H9 (cell line): ENCODE results near the gene CXCR4. TPM values are rescaled to one million over a fixed set of nuclear protein-coding genes. Genes with fewer than 3 reads are reported as not detected.

Experiments
- DNase-seq: peaks from one replicate; pipeline ENCODE4 v3.0.0-alpha.2; 2017
- H2AFZ ChIP-seq: one replicate; pipeline ENCODE4 v1.6.1; 2013; ENCODE audit warnings: mild to moderate bottlenecking, low read length, control low read depth, moderate library complexity
- H2AK5ac ChIP-seq: 2 replicates; pipeline ENCODE4 v1.6.1; 2013; ENCODE audit warnings: low read length, control low read depth, mixed read lengths; ENCODE audit not compliant: insufficient read length
- H2BK120ac ChIP-seq: one replicate; pipeline ENCODE4 v1.6.1; 2013; ENCODE audit warnings: low read depth, mild to moderate bottlenecking, low read length, control low read depth, inconsistent platforms; ENCODE audit not compliant: poor library complexity, severe bottlenecking
- H2BK12ac ChIP-seq: 2 replicates; pipeline ENCODE4 v1.6.1; 2013; ENCODE audit warnings: low read length, control low read depth, mixed read lengths, low read depth; ENCODE audit not compliant: insufficient read length
- H2BK15ac ChIP-seq: 2 replicates; pipeline ENCODE4 v1.6.1; 2013; ENCODE audit warnings: low read depth, low read length, control low read depth
- H2BK20ac ChIP-seq: one replicate; pipeline ENCODE4 v1.6.1; 2013; ENCODE audit warnings: low read depth, mild to moderate bottlenecking, low read length, control low read depth, inconsistent platforms; ENCODE audit not compliant: poor library complexity, severe bottlenecking
- H2BK5ac ChIP-seq: 2 replicates; pipeline ENCODE4 v1.6.1; 2013; ENCODE audit warnings: low read length, control low read depth, mixed read lengths; ENCODE audit not compliant: insufficient read length
- H3K14ac ChIP-seq: 2 replicates; pipeline ENCODE4 v1.6.1; 2013; ENCODE audit warnings: low read length, control low read depth; ENCODE audit not compliant: insufficient read depth
- H3K18ac ChIP-seq: 2 replicates; pipeline ENCODE4 v1.6.1; 2013; ENCODE audit warnings: low read depth, mild to moderate bottlenecking, mixed read lengths, low read length, control low read depth; ENCODE audit not compliant: insufficient read length
- H3K23ac ChIP-seq: 2 replicates; pipeline ENCODE4 v1.6.1; 2013; ENCODE audit warnings: low read length, control low read depth, mixed read lengths, low read depth; ENCODE audit not compliant: insufficient read length
- H3K23me2 ChIP-seq: 2 replicates; pipeline ENCODE4 v1.6.1; 2013; ENCODE audit warnings: low read depth, mild to moderate bottlenecking, mixed read lengths, low read length, control low read depth; ENCODE audit not compliant: insufficient read length, poor library complexity, severe bottlenecking
- H3K27ac ChIP-seq: 2 replicates; pipeline ENCODE4 v1.5.1; 2013; ENCODE audit warnings: low read length, control low read depth, mixed read lengths, low read depth; ENCODE audit not compliant: insufficient read length
- H3K27me3 ChIP-seq: 2 replicates; pipeline ENCODE4 v1.6.1; 2013; ENCODE audit warnings: low read length, control low read depth, inconsistent platforms; ENCODE audit not compliant: insufficient read depth
- H3K4ac ChIP-seq: 2 replicates; pipeline ENCODE4 v1.6.1; 2013; ENCODE audit warnings: low read depth, mild to moderate bottlenecking, control low read depth, inconsistent platforms, low read length, moderate library complexity
- H3K4me1 ChIP-seq: 2 replicates; pipeline ENCODE4 v1.6.1; 2013; ENCODE audit warnings: low read length, control low read depth, inconsistent platforms; ENCODE audit not compliant: insufficient read depth
- H3K4me2 ChIP-seq: 2 replicates; pipeline ENCODE4 v1.6.1; 2013; ENCODE audit warnings: low read length, control low read depth, mixed read lengths; ENCODE audit not compliant: insufficient read length, insufficient read depth
- H3K56ac ChIP-seq: 2 replicates; pipeline ENCODE4 v1.6.1; 2013; ENCODE audit warnings: low read depth, mild to moderate bottlenecking, mixed read lengths, low read length, control low read depth; ENCODE audit not compliant: insufficient read length
- H3K79me1 ChIP-seq: 2 replicates; pipeline ENCODE4 v1.6.1; 2013; ENCODE audit warnings: low read depth, mild to moderate bottlenecking, moderate library complexity, low read length, control low read depth, inconsistent platforms; ENCODE audit not compliant: insufficient read depth, poor library complexity, severe bottlenecking
- H3K79me2 ChIP-seq: 2 replicates; pipeline ENCODE4 v1.6.1; 2013; ENCODE audit warnings: low read length, control low read depth, inconsistent platforms; ENCODE audit not compliant: insufficient read depth
- H3K9ac ChIP-seq: 2 replicates; pipeline ENCODE4 v1.6.1; 2013; ENCODE audit warnings: low read length, control low read depth, mixed read lengths; ENCODE audit not compliant: insufficient read length; ENCODE audit errors: extremely low read depth
- H3K9me3 ChIP-seq: one replicate; pipeline ENCODE4 v1.6.1; 2013; ENCODE audit warnings: low read depth, low read length, inconsistent platforms; ENCODE audit not compliant: control insufficient read depth
- H3T11ph ChIP-seq: one replicate; pipeline ENCODE4 v1.6.1; 2013; ENCODE audit warnings: mild to moderate bottlenecking, low read length, control low read depth, inconsistent platforms
- H4K20me1 ChIP-seq: one replicate; pipeline ENCODE4 v1.6.1; 2013; ENCODE audit not compliant: control insufficient read depth, insufficient read length, insufficient read depth
- H4K5ac ChIP-seq: 2 replicates; pipeline ENCODE4 v1.6.1; 2013; ENCODE audit warnings: low read depth, mild to moderate bottlenecking, mixed read lengths, low read length, control low read depth; ENCODE audit not compliant: insufficient read length
- H4K8ac ChIP-seq: replicated peaks from 2 replicates; pipeline ENCODE4 v1.6.1; 2013; ENCODE audit warnings: low read length, control low read depth, mixed read lengths, low read depth; ENCODE audit not compliant: insufficient read length
- H4K91ac ChIP-seq: 2 replicates; pipeline ENCODE4 v1.6.1; 2013; ENCODE audit warnings: low read depth, mild to moderate bottlenecking, moderate library complexity, mixed read lengths, low read length, control low read depth; ENCODE audit not compliant: insufficient read length
- H3K27ac Mint-ChIP-seq, 3 experiments: 2 replicates in 2 of 3; 3 replicates in 1 of 3; pipeline ENCODE4 v1.8.0; 2020 to 2021; ENCODE audit warnings: mixed read lengths in 3 of 3, mild to moderate bottlenecking in 1 of 3, moderate library complexity in 1 of 3
- H3K27me3 Mint-ChIP-seq: 2 replicates; pipeline ENCODE4 v1.8.0; 2021; ENCODE audit warnings: low read depth, mild to moderate bottlenecking, moderate library complexity, mixed read lengths
- H3K36me3 Mint-ChIP-seq, 3 experiments: 2 replicates in 2 of 3; 3 replicates in 1 of 3; pipeline ENCODE4 v1.8.0; 2020 to 2021; ENCODE audit warnings: low read depth in 3 of 3, mixed read lengths in 3 of 3; ENCODE audit not compliant: insufficient read depth in 1 of 3
- H3K4me1 Mint-ChIP-seq, 2 experiments: 2 replicates each; pipeline ENCODE4 v1.8.0; 2020; ENCODE audit warnings: mixed read lengths in 2 of 2
- H3K4me3 Mint-ChIP-seq, 2 experiments: 2 replicates in 1 of 2; 3 replicates in 1 of 2; pipeline ENCODE4 v1.8.0; 2020 to 2021; ENCODE audit warnings: mild to moderate bottlenecking in 2 of 2, mixed read lengths in 2 of 2, moderate library complexity in 1 of 2
- H3K9me3 Mint-ChIP-seq, 2 experiments: 2 replicates in 1 of 2; 3 replicates in 1 of 2; pipeline ENCODE4 v1.8.0; 2020; ENCODE audit warnings: mild to moderate bottlenecking in 2 of 2, mixed read lengths in 2 of 2, moderate library complexity in 1 of 2
- WGBS: extraction: QIAGEN DNeasy Blood & Tissue Kit; methylation state at CpG from one replicate; pipeline ENCODE4 v1.1.7; 2013; ENCODE audit warnings: missing lambda C conversion rate, low lambda C conversion rate, mixed read lengths; ENCODE audit not compliant: insufficient read length; ENCODE audit errors: extremely low coverage; 5-methylcytosine and 5-hydroxymethylcytosine counted together
- total RNA-seq: library from RNA; stranded (reverse); gene quantifications from 2 replicates; pipeline ENCODE4 v1.2.1, GENCODE V29; 2021
- TF ChIP-seq, protein P1 (sequence below): fragments of 200-600 bp; sonication (generic); conservative IDR thresholded peaks from 3 replicates; pipeline ENCODE4 v1.8.0; 2021; ENCODE audit warnings: antibody characterized with exemption, mild to moderate bottlenecking

CXCR4 gene
- total RNA-seq, 1 experiment from 2014 or later: 1.0 TPM

DNA sequence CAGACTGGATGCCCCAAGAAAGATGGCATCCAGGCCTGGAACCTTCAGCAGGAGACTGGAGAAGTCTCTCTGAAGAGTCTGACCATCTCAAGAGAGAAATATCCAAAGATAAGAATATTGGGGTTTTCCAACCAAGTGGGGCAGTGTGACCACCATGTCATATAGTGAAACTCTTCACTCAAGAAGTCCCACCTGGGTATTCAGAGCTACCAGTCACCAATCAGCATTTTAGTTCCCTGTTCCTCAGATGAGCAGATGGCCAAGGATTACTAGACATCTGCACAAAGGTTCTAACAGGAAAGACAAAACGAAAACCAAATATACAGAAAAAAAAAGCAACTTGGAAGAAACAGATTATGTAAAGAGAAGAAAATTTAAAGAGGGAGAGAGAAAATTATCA is 38.5 kb upstream of the CXCR4 start:
- no peak for DNase-seq
- H4K20me1 ChIP-seq: no peaks in the 10 kb centered on the region
- WGBS: no CpG with 5 or more reads among the region's 1 CpG
- H2AFZ ChIP-seq: no peak overlapping the region
- no peak overlapping the region for H4K8ac ChIP-seq
- Mint-ChIP-seq H3K4me1 (no peaks in the 10 kb centered on the region), H3K4me3 (no peak overlapping the region), H3K27ac (no peak overlapping the region), H3K36me3 (no peaks in the 10 kb centered on the region), H3K27me3 (peaks cover 2% of the 10 kb centered on the region; the same call in 1 of the 2 replicates), H3K9me3 (no peaks in the 10 kb centered on the region)
- no peak overlapping the region for H2AK5ac ChIP-seq
- H2BK120ac ChIP-seq: no peak overlapping the region
- H3K4ac ChIP-seq: no peak overlapping the region
- H2BK12ac ChIP-seq: no peak overlapping the region
- TF ChIP-seq, protein P1, sequence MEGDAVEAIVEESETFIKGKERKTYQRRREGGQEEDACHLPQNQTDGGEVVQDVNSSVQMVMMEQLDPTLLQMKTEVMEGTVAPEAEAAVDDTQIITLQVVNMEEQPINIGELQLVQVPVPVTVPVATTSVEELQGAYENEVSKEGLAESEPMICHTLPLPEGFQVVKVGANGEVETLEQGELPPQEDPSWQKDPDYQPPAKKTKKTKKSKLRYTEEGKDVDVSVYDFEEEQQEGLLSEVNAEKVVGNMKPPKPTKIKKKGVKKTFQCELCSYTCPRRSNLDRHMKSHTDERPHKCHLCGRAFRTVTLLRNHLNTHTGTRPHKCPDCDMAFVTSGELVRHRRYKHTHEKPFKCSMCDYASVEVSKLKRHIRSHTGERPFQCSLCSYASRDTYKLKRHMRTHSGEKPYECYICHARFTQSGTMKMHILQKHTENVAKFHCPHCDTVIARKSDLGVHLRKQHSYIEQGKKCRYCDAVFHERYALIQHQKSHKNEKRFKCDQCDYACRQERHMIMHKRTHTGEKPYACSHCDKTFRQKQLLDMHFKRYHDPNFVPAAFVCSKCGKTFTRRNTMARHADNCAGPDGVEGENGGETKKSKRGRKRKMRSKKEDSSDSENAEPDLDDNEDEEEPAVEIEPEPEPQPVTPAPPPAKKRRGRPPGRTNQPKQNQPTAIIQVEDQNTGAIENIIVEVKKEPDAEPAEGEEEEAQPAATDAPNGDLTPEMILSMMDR: no peak
- H3K27ac ChIP-seq: no peak overlapping the region
- H4K91ac ChIP-seq: no peak overlapping the region
- H3K18ac ChIP-seq: no peak overlapping the region
- no peak overlapping the region for H3K9ac ChIP-seq
- no peaks in the 10 kb centered on the region; the same call in 1 of the 2 replicates for H3K4me1 ChIP-seq
- no peaks in the 10 kb centered on the region for H3K79me1 ChIP-seq
- no peaks in the 10 kb centered on the region for H3K23me2 ChIP-seq
- no peak overlapping the region for H3K23ac ChIP-seq
- H3K27me3 ChIP-seq: no peaks in the 10 kb centered on the region
- H4K5ac ChIP-seq: no peak overlapping the region
- H3K79me2 ChIP-seq: no peaks in the 10 kb centered on the region
- no peaks in the 10 kb centered on the region for H3K9me3 ChIP-seq
- H2BK15ac ChIP-seq: no peak overlapping the region
- H3K56ac ChIP-seq: no peak overlapping the region
- no peak overlapping the region for H3K4me2 ChIP-seq
- no peak overlapping the region for H2BK5ac ChIP-seq
- H2BK20ac ChIP-seq: no peak overlapping the region
- no peak overlapping the region for H3K14ac ChIP-seq
- H3T11ph ChIP-seq: no peak overlapping the region
